NOMO-1 treated with DMSO at 0.1 percent for 48 hours (cell line): Measurements from ENCODE around the gene PLEKHG4B.
A peak's percentile ranks its signal among the peaks of the same experiment; 100 is the strongest.
"Not testable (repeated sequence)": the region's sequence is repeated elsewhere in the genome, so short reads cannot be mapped to it uniquely, and the experiment has no call there.

Experiments used
- DNase-seq: peaks from one replicate; lab custom pipeline; 2025; ENCODE audit not compliant: unreplicated experiment; lab: John Stamatoyannopoulos, UW

The PLEKHG4B gene

DNA sequence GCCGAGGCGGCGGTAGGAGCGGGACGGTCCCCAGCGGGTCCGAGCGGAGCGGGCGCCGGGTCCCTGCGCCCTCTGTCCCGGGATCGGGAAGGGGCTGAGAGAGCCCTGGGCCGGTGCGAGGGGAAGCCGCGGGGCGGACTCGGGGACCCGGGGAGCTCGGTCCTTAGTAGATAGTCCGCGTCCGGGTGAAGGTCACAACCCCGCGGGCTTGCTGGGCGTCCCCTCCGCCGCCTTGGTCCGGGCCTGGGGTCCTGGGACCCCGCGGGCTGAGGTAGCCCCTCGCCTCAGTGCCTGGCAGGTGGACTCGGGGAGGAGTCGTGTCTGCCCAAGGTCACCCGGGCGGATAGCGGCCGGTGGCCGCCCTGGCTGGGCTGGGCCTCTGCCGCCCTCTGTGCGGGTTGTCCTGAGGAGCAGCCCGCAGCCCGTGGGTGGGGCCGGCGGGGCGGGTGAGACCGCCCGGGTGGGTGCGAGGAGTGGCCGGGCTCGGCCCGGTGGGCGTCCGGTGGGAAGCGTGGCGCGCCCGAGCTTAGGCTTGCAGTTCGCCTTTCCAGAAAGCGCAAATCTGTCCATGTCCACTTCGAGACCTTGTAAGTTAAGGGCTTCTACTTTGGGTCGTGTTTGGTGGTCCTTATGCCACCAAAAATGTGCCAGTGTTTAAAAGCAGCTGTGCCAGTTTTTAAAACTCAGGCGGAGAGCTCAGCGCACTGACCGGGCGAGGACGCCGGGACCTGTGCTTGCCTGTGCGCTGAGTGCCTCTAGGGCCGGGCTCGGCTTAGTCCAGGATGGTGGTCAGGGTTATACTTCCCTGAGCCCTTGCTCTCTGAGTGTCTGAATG lies 126.7 kb downstream of the PLEKHG4B start:
- DNase-seq, result peak; percentile 57

DNA sequence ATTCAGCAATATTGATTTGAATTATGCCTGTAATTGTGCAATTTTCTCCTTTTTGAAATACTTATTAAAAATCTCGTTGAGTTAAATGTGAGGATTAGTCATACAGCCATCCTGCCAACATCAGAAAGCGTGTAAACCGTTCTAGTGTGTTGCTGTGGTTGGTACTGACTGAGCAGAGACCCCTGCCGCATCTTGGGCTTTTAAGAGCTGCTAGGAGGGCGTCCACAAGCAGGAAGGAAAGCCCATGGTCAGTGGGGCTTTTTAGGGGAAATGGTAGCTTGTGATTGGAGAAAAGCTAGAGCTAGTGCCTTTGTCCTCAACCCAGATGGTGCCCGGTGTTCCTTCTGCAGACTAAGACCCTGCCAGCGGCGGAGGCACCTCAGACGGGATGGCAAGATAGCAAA lies 127.5 kb downstream of the PLEKHG4B start:
- DNase-seq, result peak; percentile 37

DNA sequence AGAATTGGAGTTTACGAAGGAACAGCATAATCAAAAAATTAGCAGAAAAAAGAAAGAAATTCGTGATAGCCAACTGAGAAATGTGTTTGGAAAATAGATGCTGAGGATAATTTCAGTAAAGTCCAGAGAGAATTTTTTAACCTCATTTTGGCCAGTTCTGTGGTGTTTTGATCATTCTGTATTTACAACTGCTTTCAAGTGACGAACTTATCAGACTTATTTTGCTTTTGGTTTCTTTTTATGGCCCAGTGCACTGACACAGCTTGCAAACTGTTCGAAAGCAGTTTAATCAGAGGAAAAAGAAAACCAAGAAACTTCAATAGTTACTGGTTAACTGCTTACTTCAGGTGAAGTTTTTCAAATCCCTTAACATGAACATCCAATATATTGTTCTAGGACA lies 128.0 kb downstream of the PLEKHG4B start:
- no peak for DNase-seq

DNA sequence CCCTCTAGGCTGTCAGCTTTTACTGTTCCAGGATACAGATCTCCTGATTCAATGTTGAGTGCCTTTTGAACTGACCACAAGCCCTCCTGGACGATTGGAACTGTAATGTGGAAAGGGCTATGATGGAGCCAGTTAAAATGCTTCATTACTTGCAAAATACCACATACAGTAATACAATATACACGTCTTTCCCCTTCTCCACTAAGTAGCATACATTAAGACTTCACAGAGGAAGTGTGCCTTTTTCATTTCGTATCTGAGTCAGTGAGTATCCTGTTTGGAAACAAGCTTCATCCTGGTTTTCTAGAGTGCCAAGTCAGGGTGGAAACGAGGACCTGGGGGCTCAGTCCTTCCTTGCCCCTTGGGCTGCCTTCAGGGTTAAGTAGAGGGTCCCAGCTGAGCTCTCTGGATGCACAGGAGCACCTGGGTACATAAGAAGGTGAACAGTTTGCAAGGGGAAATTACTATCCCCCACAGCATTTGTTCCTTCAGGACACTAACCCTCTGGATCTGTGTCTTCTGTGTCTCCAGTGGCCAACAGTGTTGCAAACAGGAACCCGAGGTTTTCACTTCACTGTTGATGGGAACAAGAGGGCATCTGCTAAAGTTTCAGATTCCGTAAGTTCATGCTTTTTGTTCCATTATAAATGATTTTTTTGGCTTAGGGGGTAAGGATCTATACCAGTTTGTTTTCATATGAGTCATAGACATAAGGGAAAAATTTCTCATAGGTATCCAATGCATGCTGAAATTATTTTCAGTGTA lies 131.2 kb downstream of the PLEKHG4B start:
- DNase-seq, result peak; percentile 17

DNA sequence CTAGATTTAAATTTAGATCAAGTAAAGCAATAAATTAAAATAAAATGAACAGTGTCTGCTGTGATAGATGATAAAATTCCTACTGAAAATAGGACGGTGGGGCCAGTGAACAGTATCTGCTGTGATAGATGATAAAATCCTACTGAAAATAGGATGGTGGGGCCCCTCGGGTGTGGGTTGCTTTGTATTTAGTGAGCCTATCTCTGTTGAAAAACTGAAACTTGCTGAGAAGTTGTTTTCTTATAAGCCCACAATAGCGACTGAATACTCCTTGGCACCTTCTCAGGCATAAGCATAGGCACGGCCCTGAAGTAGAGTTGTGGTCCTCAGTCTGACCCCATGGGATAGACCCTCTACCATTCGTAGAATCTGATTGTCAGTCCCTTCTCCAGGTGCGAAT lies 131.8 kb downstream of the PLEKHG4B start:
- DNase-seq, result no peak

DNA sequence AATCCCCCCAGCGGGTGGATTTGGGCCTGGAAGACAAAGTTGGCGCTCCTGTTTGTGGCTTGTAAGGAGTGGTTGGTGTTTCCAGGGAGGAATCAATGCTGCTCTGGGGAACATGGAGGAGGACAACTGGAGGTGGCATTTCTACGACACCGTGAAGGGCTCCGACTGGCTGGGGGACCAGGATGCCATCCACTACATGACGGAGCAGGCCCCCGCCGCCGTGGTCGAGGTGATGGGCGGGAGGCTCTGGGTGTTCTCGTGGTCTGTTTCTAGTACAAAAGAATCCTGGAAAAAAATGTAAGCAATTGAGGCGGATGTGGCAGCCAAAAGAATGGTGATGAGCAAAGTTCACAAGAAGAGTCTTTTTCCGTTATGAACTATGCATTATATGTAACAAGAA lies 133.4 kb downstream of the PLEKHG4B start:
- no peak for DNase-seq

DNA sequence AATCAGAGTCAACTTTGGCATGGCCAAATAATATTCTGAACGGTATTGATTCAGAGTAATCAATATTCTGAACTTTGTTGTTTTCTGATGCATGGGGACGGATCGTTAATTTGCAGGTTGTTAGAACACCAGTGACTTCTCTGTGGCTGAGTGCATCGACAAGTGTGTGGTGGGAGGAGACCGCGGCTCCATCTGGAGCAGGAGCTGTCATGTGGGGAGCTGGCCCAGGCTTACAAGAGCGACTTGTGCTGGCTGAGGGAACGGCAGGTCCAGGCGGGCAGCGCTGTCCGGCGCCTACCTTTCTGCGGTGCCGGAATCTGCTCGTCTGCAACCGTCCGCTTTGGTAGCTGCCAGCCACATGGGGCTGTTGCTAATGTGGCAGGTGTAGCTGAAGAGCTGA lies 135.4 kb downstream of the PLEKHG4B start:
- not testable (repeated sequence) for DNase-seq

DNA sequence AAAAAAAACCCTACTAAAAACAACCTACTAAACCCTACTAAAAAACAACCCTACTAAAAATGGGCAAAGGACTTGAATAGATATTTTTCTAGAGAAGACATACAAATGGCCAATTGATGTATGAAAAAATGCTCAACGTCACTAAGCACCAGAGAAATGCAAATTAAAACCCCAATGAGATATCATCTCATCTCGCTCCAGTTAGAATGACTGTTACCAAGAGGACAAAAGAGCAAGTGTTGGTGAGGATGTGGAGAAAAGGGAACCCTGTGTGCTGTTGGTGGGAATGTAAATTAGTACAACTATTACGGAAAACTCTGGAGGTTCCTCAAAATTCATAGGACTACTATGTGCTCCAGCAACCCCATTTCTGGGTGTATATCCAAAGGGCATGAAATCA lies 136.9 kb downstream of the PLEKHG4B start:
- DNase-seq, result no peak

DNA sequence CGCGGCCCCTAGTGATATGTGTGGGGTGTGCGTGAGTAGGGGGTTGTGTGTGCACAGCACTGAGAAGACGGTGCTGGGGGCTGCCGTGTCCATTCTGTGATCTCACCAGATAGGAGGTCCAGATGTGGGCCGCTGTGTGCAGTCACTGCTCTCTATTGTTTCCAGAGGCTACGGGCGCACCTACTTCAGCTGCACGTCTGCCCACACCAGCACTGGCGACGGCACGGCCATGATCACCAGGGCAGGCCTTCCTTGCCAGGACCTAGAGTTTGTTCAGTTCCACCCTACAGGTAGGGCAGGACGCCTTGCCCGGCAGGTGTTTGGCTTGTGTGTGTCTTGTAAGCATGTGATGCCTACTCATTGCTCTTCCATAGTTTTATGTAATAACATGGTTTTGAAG lies 138.7 kb downstream of the PLEKHG4B start:
- DNase-seq, result no peak

DNA sequence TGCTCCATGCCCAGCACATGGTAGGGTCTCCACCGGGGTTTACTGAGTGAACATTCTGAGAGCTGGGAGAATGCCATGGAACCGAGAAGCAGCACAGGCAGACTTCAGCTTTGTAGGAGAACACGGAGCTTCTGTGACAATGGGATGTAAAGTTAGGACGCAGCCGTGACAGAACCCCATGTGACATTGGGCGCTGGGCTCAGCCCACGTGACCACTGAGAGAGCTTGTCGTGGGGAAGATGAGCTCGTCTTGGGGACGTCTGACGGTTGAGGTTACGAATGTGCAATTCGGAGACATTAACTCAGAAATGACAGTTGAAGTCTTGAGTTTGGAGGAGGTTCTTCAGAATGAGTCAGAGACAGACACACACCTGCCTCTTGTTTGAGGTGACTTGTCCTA lies 139.7 kb downstream of the PLEKHG4B start:
- no peak for DNase-seq

DNA sequence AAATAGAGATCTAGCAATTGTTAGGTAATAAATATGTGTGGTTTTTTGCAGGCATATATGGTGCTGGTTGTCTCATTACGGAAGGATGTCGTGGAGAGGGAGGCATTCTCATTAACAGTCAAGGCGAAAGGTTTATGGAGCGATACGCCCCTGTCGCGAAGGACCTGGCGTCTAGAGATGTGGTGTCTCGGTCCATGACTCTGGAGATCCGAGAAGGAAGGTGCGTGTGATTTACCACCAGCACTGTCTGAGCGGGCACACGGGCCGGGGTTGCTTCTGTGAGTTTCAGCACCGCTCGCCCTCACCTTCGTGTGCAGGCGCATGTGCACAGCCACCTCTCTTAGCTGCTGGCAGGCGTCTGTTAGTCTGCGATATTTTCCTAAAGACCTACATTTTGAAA lies 141.5 kb downstream of the PLEKHG4B start:
- not testable (repeated sequence) for DNase-seq

DNA sequence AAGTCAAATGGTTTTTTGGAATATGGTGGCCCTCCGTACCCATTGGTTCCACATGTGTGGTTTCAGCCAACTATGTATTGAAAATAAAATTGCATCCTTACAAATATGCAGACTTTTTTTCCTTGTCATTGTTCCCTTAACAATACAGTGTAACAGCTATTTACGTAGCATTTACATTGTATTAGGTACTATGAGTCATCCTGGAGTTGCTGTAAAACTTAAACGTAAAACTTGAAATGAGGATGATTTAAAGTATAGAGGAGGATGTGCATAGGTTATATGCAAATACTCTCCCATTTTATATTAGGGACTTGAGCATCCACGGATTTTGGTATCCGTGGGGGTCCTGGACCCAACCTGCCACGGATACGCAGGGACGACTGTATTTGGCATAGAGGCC lies 142.5 kb downstream of the PLEKHG4B start:
- no peak for DNase-seq

DNA sequence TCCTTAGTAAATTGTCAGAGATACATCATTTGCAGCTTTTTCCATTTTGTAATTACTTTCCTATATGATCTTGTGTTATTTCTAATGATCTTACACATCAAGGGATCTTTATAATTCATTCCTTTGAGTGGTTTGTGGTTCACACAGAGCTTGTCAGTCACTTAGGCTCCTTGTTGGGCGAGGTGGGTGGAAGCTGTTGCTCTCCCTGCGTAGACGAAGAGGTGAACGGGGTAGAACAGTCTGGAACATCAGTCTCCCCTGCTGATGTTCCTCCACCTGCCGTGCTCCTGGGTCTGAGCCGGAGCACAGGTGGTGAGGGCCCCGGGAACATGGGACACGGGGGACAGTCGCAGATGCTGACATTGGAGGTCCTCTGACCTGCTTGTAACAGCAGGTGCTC lies 143.6 kb downstream of the PLEKHG4B start:
- DNase-seq, result not testable (repeated sequence)

DNA sequence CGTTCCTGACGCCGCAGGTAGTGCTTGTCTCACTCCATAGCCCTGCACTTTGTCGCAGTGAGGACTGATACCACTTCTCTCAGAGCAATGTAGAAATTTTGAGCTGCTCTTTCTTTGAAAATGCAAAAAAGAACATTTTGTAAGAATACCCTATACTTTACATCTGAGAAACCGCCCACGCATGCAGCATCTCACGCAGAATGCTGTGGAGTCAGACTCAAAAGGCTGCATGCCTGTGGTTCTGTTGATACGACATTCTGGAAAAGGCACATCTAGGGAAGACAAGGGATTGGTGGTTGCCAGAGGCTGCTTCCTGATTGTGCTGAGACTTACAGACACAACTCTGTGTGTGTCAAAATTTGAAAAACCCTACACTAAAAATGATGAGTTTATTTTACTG lies 146.0 kb downstream of the PLEKHG4B start:
- not testable (repeated sequence) for DNase-seq
